NT2/D1 (cell line): ENCODE results near the gene CHRNA9.

Source experiments
- YY1 ChIP-seq: IDR thresholded peaks from 2 replicates; pipeline ENCODE4 v1.6.1; 2011; ENCODE audit not compliant: insufficient read length, insufficient read depth
- ZNF274 ChIP-seq: IDR thresholded peaks from 2 replicates; pipeline ENCODE4 v1.6.1; 2011; ENCODE audit warnings: mild to moderate bottlenecking, low read depth, low read length

DNA sequence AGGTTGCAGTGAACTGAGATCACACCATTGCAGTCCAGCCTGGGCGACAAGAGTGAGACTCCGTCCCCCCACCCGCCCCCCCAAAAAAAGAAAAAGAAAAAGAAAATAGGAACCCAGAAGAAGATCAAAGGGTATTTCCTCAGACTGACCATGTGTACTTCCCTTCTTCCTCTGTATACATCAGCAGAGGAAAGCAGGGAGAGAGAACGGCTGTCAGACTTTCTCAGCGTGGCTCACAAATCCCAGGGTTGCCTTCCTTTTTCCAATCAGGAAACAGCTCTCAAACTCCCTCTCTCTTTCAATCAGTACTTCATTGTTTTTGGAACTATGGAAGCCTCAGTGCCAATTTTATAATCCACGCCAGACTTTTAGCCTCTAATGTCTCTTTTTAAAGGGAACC, 59.1 kb downstream of the CHRNA9 start:
- no peak for TF ChIP-seq YY1
- no peak for TF ChIP-seq ZNF274
